ENCODE results near the gene FGGY.

Gene FGGY

DNA sequence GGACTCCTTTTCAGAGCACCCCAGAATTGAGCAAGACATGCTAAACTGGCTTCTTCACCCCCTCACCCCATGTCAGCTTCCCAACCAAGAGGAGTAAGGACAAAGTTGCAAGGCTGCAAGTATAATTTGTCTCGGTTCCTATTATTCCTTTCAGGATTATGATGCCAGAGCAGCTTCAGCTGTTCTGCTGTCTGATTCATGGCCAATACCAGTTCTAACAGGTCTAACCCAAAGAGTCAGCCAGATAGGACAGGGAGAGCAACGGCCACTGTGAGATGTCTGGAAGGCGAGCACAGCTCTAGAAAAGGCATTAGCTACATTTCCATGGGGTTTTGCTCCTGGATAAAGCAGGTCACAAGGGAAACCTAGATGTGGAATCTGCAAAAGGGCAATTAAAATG is 464.5 kb downstream of the FGGY start:
- no peak for DNase-seq (ENCODE audit: low read depth in 2 of 2)

DNA sequence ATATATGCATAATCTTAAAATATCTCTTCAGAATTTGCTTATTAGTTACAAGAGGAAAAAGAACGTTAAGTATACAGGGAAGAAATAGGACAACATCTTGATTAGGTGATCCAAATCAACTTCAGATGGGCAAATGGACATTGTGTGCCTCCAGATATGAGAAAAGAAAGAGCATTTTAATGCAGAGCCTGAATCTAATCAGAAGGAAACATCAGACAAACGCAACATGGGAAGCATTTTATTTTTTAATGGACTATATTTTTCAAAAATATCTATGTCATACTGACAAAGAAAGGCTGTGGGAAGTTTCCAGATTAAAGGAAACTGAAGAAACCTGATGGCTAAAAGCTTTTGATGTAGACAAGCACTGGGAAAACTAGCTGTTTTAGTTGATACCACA is 466.5 kb downstream of the FGGY start:
- DNase-seq (ENCODE audit: low read depth in 2 of 2), result no peak

DNA sequence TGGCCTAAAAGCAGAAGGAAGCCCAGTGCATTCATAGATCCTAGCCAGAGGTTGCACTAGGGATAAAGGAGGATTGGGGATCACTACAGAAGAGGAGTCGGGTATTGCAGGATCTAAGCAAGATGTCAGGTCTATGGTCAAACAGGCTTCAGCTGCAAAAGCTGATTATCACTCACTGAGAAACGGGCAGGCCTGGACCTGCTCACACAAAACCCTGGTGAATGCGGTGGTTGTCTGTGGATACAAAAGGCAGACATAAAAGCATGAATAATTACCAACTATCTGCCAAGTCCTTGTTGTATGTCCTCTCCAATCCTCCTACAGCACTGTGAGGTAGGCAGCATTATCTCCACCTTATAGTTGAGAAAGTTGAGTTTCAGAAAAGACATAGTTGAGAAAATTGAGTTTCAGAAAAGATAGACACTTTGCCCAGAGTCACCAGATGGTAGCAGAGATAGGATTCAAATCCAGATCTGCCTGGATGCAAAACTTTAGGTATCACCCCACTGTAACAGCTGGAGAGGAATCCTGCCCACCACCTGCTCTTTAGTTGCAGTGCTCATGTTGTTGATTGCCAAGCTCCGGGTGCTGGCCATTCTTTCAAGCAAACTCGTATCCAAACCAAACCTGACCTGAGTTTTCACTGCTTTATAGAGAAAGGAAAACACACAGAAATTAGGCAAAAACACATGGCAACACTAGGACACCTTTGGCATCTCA is 468.3 kb downstream of the FGGY start:
- DNase-seq (ENCODE audit: low read depth in 2 of 2), result no peak

DNA sequence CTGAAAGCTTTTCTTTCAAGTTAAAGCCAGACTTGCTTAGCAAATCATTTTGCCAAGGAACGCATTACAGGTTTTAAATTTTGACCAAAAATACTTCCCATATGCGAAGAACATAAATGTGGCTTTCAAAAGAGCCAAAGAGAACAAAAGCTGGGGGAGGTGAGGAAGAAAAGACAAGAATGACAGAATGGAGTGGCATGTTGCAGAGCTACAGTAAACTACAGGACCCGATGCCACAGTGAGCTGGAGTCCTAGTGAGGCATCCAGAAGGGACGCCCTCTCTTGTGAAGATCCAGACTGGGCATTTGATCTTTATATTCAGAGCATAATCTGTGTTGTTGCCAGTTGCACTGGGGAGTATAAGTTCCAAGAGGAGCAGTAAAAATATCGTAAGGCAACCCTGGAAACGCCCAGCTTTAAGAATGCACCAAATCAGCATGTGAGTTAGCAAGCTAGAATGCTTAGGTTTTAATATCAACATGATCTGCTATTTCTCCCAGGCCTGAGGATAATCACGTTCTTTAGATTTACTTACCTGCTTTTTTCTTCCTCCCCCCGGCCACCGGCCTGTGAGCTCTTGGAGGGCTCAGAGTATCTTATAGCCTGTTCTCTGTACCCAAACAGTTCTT is 469.4 kb downstream of the FGGY start:
- no peak for DNase-seq (ENCODE audit: low read depth in 2 of 2)

DNA sequence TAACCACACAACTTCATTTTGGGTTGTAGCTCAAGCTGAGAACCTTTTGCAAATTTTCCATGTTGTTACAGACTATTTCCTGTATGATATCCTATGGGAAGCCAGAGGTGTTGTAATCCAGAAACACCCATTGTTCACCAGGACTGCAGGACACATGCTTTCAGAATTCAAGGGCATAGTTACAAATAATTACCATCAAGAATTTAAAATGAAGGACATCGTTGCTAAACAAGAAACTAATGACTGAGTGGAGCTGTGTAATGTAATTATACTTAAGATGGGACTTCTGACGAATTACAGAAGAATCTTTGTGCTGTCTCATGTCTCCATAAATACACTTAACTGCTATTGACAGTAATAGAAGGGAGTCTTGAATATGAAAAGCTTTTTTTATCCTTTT is 470.2 kb downstream of the FGGY start:
- DNase-seq (ENCODE audit: low read depth in 2 of 2), result no peak

DNA sequence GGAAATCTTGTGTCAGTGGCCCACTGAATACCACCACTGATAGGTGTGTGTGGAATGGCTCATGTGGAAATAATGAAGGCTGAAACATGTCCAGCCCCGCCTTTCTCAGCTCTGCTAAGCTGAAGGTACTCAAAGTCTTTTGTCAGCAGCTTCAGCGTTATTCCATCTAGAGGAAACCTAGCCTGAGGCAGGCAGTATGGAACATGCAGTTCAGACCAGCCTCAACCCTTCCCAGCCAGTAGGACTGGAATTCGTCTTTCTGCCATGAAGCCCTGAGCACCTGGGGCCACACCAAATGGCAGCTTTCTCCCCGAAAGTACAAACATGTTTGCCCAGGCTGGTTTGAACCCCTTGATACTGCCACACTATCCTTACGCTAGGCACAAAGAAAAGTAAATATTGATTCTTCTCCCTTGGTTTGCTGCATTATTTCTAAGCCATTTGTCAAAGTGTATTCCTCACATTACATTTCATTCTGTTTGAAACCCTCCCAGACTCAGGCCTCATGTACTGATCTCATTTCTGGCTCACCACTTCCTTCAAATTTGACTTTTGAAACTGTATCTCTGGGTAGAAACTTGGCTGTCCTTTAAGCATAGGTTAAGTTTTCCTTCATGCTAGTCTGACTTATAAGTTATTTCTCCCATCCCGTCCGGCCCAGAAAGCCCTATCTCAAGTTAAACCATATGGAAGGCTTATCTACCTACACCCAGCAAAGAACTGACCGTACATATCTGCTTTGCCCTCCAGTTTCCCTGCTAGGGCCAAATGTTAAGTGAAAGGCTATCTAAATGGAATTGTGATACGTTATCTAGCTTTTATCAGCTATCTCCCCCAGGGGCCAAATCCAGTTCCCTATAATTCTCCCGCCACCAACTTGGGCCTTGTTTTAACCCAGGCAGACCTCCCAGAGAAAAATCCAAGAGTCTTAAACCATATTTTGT is 472.2 kb downstream of the FGGY start:
- no peak for DNase-seq (ENCODE audit: low read depth in 2 of 2)

DNA sequence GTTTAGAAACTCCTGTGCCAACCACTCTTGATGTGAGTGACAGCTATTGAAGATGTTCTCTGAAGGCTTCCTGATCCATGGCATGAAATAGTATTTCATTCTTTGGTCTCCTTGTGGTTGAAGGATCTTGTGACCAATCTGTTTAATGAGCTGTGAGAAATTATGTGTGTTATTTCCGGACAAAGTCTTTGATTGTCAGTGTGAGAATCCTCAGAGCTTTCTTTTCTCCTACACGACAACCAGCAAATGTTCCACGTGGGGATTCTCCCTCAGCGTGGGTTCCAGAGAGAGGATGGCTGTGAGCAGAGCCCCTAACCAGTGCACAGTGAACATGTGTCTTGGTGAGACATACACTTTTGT is 472.8 kb downstream of the FGGY start:
- no peak for DNase-seq (ENCODE audit: low read depth in 2 of 2)

DNA sequence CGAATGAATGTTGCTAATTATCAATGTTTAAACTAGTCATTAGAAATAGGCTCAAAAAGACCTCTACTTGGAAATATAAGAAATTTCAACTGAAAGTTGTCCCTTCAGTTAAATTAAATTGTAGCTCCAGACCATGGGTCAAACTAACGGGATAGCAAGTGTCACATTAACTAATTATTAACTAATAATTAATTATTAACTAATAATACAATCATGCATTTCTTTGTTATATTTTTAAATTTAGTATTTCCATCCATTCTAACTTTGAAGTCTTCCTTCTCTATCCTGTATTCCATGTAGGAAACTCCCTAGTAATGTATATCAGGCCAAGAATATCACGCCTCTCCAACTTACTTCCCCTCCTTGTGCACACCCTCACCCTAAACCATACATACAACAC is 474.5 kb downstream of the FGGY start:
- DNase-seq (ENCODE audit: low read depth in 2 of 2), result no peak

DNA sequence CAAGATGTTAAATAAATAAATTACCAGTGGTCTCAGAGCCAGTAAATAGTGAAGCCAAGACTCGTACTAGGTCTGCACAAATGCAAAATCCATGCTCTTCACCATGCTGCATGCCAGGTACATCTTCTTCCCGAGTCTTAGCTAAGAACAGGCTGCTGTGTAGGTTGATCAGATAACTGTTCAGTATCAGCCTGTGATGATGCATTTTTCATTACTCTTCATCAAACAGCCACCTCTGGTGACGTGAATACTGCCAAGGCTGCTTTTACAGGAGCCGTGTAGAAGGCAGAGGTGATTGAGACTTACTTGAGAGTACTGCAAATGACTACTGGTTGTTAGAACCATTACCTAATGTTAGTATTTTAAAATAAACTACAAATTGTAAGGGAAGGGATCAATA is 478.6 kb downstream of the FGGY start:
- DNase-seq (ENCODE audit: low read depth in 2 of 2), result no peak

DNA sequence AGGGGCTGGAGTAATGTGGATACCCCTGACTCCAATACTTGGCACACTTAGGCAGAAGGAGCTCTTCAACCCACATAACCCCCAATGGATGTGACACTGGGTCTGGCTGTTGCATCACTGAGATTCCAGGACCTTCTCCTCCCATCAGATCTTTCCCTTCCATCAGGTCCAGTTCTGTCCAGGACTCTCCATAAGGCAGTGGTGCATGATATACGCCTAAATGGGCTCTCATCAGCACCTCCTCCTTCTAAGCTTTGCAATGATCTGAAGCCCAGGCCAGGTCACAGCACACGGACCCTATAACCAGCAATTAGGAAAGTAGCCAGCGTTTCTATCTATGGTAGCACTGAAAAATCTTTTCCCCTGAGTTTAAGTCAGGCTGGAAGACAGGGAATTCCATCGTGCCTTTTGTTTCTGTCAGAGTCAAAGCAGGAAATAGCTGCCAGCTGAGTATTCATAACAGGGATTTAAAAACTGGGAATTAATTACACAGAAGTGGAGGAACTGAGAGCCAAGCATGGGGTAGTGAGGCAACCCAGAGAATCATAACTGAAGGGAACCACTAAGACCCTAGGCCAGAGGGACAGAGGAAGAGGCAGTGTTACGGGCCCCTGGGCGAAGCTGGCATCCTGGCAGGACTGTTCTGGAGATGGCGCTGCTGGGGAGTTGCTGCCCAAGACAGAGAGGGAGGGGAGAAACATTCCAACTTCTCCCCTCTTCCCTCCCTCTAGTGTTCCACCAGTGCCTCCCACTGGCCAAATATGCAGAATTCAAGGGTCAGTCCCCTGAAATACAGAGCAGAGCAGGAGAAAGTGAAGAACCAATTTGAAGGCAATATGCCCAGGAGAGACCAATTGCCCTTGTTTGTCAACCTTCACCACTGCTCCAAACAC is 480.3 kb downstream of the FGGY start:
- DNase-seq (ENCODE audit: low read depth in 2 of 2), result no peak

DNA sequence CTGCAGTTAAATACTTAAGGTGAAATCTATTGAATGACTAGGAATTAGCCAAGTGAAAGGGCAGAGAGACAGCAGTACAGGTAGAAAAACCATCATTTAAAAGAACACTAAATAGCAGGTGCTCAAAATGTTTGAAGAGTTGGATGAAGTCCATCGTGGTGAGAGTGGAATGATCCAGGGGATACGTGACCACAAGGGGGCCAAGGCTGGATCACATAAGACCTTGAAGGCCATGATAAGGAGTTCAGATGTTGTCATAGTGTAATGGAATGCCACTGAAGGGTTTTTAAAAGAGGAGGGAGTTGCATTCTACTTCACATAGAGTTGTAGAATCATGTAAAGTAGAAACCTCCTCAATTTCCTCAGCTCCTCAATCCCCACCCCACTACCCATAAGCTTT is 483.1 kb downstream of the FGGY start:
- no peak for DNase-seq (ENCODE audit: low read depth in 2 of 2)

DNA sequence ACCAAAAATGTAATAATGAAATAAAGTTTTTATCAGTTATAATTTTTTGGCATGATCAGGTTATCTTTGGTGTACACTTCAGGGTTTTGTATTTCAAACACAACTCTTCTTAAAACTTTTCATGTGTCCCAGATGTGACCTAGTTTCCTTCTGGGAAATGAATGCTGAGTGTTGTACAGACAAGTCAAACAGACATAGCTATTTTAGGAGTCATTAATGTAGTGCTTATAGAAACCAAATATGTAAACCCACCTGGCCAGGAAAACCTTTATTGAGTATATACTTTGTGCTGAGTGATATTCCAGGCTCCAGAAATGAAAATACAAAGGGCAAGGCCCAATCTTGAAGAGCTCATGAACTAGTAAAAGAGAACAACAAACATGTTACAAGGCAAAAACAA is 491.9 kb downstream of the FGGY start:
- no peak for DNase-seq (ENCODE audit: low read depth in 2 of 2)

DNA sequence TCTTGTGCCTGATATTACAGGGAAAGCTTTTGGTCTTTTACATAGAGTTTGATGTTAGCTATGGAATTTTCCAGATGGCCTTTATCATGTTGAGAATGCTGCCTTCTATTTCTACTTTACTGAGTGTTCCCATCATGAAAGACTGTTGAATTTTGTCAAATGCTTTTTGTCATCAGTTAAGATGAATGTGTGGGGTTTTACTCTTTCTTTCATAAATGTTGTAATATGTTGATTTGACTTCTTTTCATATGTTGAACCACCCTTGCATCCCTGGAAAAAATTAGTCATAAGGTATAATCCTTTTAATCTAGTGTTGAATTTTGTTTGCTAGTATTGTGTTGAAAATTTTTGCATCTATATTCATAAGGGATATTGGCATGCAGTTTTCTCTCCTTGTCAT is 501.7 kb downstream of the FGGY start:
- DNase-seq (ENCODE audit: low read depth in 2 of 2), result no peak

DNA sequence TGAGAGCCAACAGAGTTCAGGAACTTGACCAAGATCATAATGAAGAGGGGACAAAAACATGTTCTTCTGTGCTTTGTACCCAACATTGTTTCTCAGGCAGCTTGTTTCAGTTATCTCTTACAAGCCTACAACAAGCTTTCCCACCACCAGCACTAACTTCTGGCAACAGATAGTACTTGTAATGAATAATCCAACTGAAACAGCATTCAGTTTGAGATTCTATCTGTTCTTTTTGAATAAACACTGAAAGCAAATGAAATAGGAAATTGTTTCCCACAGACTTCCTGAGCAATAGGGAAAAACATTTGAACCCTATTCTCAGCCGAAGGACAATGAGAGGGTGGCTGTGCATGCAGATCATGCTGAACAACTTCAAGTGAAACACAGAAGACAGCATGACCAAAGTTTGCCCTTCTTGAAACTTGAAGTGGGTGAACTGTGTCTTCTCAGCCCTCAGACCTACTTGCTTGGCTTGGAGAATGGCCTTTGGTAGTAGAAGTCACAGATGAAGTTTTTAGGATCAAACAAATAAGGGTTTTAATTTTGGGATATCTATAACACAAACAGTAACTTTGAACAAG is 506.7 kb downstream of the FGGY start:
- DNase-seq (ENCODE audit: low read depth in 2 of 2), result no peak

DNA sequence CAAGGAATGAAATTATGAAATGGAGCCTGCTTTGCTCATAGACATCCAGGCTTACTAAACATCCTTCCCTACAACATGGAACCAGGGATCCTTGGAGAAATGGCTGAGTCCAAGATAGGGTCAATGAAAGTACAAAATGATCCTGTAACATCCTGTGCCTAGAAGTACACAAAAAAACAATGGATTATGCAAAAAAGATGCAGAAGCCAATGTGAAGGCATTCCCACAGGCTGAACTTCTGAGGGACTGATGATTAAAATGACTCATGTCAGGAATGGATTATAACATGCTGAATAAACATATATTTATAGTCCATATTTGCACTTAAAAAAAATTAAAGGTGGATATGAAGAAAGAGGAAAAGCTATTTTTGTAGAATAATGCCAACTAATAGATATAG is 507.4 kb downstream of the FGGY start:
- no peak for DNase-seq (ENCODE audit: low read depth in 2 of 2)

DNA sequence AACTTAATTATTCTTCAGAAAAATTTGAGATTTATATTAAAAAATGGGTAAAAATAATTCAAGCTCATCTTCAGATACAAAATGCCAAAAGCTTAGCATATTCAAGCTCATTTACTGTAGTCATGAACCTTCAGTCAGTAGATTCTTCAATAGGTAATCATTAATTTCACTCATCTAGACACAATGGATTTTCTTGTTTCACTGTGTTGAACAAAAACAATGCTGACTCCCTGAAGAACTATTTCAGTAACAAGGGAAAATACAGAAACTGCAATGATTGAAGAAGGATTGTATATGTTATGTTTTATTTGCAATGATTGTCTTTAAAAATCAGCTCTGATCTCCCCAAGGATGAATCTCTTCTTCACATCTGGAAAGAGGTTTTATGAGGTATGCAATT is 508.7 kb downstream of the FGGY start:
- no peak for DNase-seq (ENCODE audit: low read depth in 2 of 2)

Data from stimulated activated CD8-positive, alpha-beta memory T cell treated with anti-CD3 and anti-CD28 coated beads, Interleukin-15, amount 100 ng/mL, for 4 hours (primary cell).